Measurements from ENCODE around the gene ZNF519. TPM values are rescaled to one million over a fixed set of nuclear protein-coding genes. Genes with fewer than 3 reads are reported as not detected.
"Not testable (repeated sequence)": the region's sequence is repeated elsewhere in the genome, so short reads cannot be mapped to it uniquely, and the experiment has no call there.

ZNF519 gene
- total RNA-seq, 5 donors from 2014 or later (not counting 1 experiment from before 2014, with no cell fraction given), result 6.1 to 12.3 (median 10.4) TPM

DNA sequence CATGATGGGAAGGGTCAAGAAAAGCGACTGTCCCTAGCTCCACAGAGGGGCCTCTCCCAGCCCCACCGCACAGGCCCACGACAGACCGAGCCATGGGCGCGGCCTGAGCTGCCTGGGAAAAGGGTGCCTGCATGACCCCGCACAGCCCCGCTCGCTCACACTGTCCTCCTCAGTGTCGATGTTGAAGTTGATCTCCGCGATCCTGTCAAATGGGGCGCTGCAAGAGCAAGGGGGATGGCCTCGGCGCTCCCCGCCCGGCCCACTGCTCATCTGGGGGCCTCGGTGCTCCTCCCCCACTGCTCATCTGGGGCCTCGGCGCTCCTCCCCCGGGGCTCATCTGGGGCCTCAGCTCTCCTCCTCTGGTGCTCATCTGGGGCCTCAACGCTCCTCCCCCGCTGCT lies 14.5 kb upstream of the ZNF519 start:
- H3K36me3 ChIP-seq (ENCODE audit: control insufficient read depth in 2 of 2, extremely low read depth in 1 of 2, insufficient read depth in 1 of 2, low read length in 1 of 2); CTCF ChIA-PET; H3K27ac ChIP-seq (ENCODE audit: low read length); H3K9me3 Mint-ChIP-seq; H3K27me3 ChIP-seq (replicated peaks in 1 of 2; ENCODE audit: control insufficient read depth in 2 of 2, extremely low read depth in 1 of 2, insufficient read depth in 2 of 2, low read length in 1 of 2); POLR2A ChIA-PET; DNase-seq; H3K4me3 ChIP-seq (ENCODE audit: control insufficient read depth in 1 of 2, extremely low read depth in 1 of 2, low read length in 1 of 2); H3K27me3 Mint-ChIP-seq; H3K4me1 Mint-ChIP-seq; H3K36me3 Mint-ChIP-seq; H3K4me3 Mint-ChIP-seq; ATAC-seq (replicated peaks in 1 of 4); H3K27ac Mint-ChIP-seq; H3K4me1 ChIP-seq (ENCODE audit: control insufficient read depth in 1 of 2, extremely low read depth in 1 of 2, insufficient read depth in 2 of 2, low read length in 2 of 2); H3K9me3 ChIP-seq: not testable (repeated sequence)
- WGBS (ENCODE audit: insufficient coverage), result 92% methylated on average over 21 of the region's 23 CpGs

DNA sequence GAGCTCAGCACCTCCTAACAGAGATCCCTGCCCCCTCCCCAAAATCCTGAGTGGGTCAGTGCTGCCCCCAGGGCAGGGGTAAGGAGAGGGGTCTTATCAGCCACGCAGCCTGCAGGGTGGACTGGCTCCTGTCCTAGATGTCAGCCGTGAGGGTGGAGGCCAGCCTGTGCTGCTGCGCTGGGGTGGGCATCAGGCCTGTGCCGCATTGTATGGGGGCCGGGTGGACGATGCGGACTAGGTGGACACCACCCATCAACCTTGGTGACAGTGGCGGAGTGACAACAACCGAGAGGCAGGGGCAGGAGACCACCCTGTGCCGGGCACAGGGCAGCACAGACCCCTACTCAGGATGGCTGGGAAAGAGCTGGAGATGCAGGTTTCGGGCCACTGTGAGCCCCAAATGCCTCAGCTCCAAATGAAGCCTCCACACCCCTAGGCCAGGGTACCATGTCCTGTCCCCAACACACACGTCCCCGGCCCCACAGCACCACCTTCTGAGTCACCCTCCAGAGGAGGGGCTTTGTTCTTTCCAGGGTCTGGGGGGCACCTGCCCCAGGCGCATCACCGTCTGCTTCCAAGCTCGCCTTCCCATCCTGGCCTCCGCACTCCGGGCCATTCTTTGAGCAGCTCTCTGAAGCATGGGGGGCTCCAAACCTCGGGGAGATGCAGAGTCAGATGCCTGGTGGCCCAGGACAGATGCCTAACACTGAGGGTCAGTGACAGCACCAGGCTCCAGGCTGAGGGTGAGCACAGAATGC lies 13.5 kb upstream of the ZNF519 start:
- DNase-seq; H3K27ac Mint-ChIP-seq; H3K27me3 Mint-ChIP-seq; CTCF ChIA-PET; ATAC-seq (replicated peaks in 1 of 4); H3K9me3 Mint-ChIP-seq; H3K4me1 Mint-ChIP-seq; H3K4me3 ChIP-seq (ENCODE audit: control insufficient read depth in 1 of 2, extremely low read depth in 1 of 2, low read length in 1 of 2); H3K27me3 ChIP-seq (replicated peaks in 1 of 2; ENCODE audit: control insufficient read depth in 2 of 2, extremely low read depth in 1 of 2, insufficient read depth in 2 of 2, low read length in 1 of 2); H3K9me3 ChIP-seq; H3K36me3 ChIP-seq (ENCODE audit: control insufficient read depth in 2 of 2, extremely low read depth in 1 of 2, insufficient read depth in 1 of 2, low read length in 1 of 2); H3K4me1 ChIP-seq (ENCODE audit: control insufficient read depth in 1 of 2, extremely low read depth in 1 of 2, insufficient read depth in 2 of 2, low read length in 2 of 2); H3K27ac ChIP-seq (ENCODE audit: low read length); POLR2A ChIA-PET; H3K36me3 Mint-ChIP-seq; H3K4me3 Mint-ChIP-seq: not testable (repeated sequence)
- WGBS (ENCODE audit: insufficient coverage), result 74% methylated on average over 18 of the region's 19 CpGs

DNA sequence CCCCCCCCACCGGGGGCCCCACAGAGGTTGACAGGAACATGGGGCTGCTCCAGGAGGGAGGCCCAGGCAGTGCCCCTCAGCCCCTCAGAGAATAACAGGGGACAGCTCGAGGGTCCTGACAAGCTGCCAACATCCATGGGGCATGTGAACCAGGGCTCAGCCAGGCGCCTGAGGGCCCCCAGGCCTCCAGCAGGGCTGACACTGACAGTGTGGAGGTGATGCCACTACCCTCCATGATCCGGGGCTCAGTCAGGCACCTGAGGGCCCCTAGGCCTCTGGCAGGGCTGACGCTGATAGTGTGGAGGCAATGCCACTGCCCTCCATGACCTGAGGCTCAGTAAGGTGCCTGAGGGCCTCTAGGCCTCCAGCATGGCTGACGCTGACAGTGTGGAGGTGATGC lies 12.8 kb upstream of the ZNF519 start:
- CTCF ChIA-PET; ATAC-seq (replicated peaks in 1 of 4); H3K9me3 ChIP-seq; H3K4me1 ChIP-seq (ENCODE audit: control insufficient read depth in 1 of 2, extremely low read depth in 1 of 2, insufficient read depth in 2 of 2, low read length in 2 of 2); H3K36me3 Mint-ChIP-seq; H3K27ac ChIP-seq (ENCODE audit: low read length); H3K4me3 ChIP-seq (ENCODE audit: control insufficient read depth in 1 of 2, extremely low read depth in 1 of 2, low read length in 1 of 2); H3K4me3 Mint-ChIP-seq; H3K27me3 ChIP-seq (replicated peaks in 1 of 2; ENCODE audit: control insufficient read depth in 2 of 2, extremely low read depth in 1 of 2, insufficient read depth in 2 of 2, low read length in 1 of 2); POLR2A ChIA-PET; H3K27me3 Mint-ChIP-seq; H3K4me1 Mint-ChIP-seq; H3K36me3 ChIP-seq (ENCODE audit: control insufficient read depth in 2 of 2, extremely low read depth in 1 of 2, insufficient read depth in 1 of 2, low read length in 1 of 2); DNase-seq; H3K27ac Mint-ChIP-seq; H3K9me3 Mint-ChIP-seq: not testable (repeated sequence)
- 70% methylated on average over 5 of the region's 6 CpGs for WGBS (ENCODE audit: insufficient coverage)

- no peak for ATAC-seq (replicated peaks in 1 of 4)
- H3K27ac Mint-ChIP-seq, result no peak overlapping the region
- H3K4me1 ChIP-seq (ENCODE audit: control insufficient read depth in 1 of 2, extremely low read depth in 1 of 2, insufficient read depth in 2 of 2, low read length in 2 of 2), result no peaks in the 10 kb centered on the region
- H3K27me3 ChIP-seq (replicated peaks in 1 of 2; ENCODE audit: control insufficient read depth in 2 of 2, extremely low read depth in 1 of 2, insufficient read depth in 2 of 2, low read length in 1 of 2), result peaks cover 0 to 9% of the 10 kb centered on the region in 2 experiments
- ChIA-PET POLR2A (no interaction called here), CTCF (no interaction called here)
- H3K4me1 Mint-ChIP-seq, result no peaks in the 10 kb centered on the region
- H3K27ac ChIP-seq (ENCODE audit: low read length), result no peak overlapping the region
- H3K36me3 ChIP-seq (ENCODE audit: control insufficient read depth in 2 of 2, extremely low read depth in 1 of 2, insufficient read depth in 1 of 2, low read length in 1 of 2), result no peaks in the 10 kb centered on the region
- WGBS (ENCODE audit: insufficient coverage), result 83% methylated on average over 5 of the region's 6 CpGs
- no peaks in the 10 kb centered on the region for H3K9me3 ChIP-seq
- no peak overlapping the region for H3K4me3 ChIP-seq (ENCODE audit: control insufficient read depth in 1 of 2, extremely low read depth in 1 of 2, low read length in 1 of 2)
- peaks cover 0 to 4% of the 10 kb centered on the region in 2 donors for H3K27me3 Mint-ChIP-seq
- H3K9me3 Mint-ChIP-seq, result no peaks in the 10 kb centered on the region
- H3K4me3 Mint-ChIP-seq, result no peak overlapping the region
- no peaks in the 10 kb centered on the region for H3K36me3 Mint-ChIP-seq
- DNase-seq, result no peak
These were observed 12.3 kb upstream of the ZNF519 start for GRCh38 chr18:14144628-14144895.

DNA sequence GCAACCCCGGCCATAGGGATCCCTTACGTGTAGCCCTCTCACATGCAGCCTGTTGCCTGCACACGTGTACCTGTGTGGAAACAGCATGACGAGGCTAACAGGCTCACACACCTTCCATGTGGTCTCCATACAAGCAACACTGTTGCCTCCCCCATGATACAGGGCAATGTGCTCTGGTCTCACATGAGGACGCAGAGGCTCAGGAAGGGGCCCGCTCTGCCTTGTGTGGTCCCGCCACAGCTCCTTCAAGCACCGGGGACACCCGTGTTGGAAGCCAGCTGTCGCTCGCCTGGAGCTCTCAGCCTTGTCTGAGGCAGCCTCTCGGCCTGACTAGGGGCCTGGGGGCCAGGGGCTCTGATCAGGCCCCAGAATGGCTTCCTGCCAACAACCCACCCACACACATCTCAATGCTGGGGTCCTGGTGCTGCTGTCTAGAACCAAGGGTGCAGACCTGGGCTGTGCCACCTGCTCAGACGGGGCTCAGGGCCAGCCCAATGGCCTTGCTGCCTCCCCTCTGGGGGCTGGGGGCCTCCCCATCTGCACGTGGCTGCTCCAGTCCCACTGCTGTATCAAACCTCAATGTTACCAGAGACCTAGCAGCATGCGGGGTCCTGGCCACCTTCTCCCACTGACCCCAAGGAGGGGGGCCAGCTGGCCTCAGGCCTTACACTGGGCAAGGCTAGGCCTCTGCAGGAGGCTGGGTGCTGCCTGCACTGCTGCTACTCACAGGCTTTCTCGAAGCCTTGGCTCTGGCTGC lies 11.8 kb upstream of the ZNF519 start:
- H3K27me3 ChIP-seq (replicated peaks in 1 of 2; ENCODE audit: control insufficient read depth in 2 of 2, extremely low read depth in 1 of 2, insufficient read depth in 2 of 2, low read length in 1 of 2); ATAC-seq (replicated peaks in 1 of 4); H3K4me3 Mint-ChIP-seq; H3K36me3 ChIP-seq (ENCODE audit: control insufficient read depth in 2 of 2, extremely low read depth in 1 of 2, insufficient read depth in 1 of 2, low read length in 1 of 2); H3K27me3 Mint-ChIP-seq; H3K27ac Mint-ChIP-seq; H3K4me1 Mint-ChIP-seq; DNase-seq; H3K9me3 ChIP-seq; H3K27ac ChIP-seq (ENCODE audit: low read length); CTCF ChIA-PET; H3K4me1 ChIP-seq (ENCODE audit: control insufficient read depth in 1 of 2, extremely low read depth in 1 of 2, insufficient read depth in 2 of 2, low read length in 2 of 2); H3K4me3 ChIP-seq (ENCODE audit: control insufficient read depth in 1 of 2, extremely low read depth in 1 of 2, low read length in 1 of 2); H3K9me3 Mint-ChIP-seq; H3K36me3 Mint-ChIP-seq; POLR2A ChIA-PET: not testable (repeated sequence)
- 81% methylated on average over 7 of the region's 16 CpGs for WGBS (ENCODE audit: insufficient coverage)

GRCh38 chr18:14143396-14143795 lies 11.2 kb upstream of the ZNF519 start:
- DNase-seq; H3K9me3 Mint-ChIP-seq; H3K27ac ChIP-seq (ENCODE audit: low read length); H3K4me1 Mint-ChIP-seq; H3K36me3 Mint-ChIP-seq; H3K4me3 ChIP-seq (ENCODE audit: control insufficient read depth in 1 of 2, extremely low read depth in 1 of 2, low read length in 1 of 2); H3K27me3 Mint-ChIP-seq; POLR2A ChIA-PET; H3K4me3 Mint-ChIP-seq; H3K36me3 ChIP-seq (ENCODE audit: control insufficient read depth in 2 of 2, extremely low read depth in 1 of 2, insufficient read depth in 1 of 2, low read length in 1 of 2); H3K27ac Mint-ChIP-seq; H3K27me3 ChIP-seq (replicated peaks in 1 of 2; ENCODE audit: control insufficient read depth in 2 of 2, extremely low read depth in 1 of 2, insufficient read depth in 2 of 2, low read length in 1 of 2); CTCF ChIA-PET; H3K4me1 ChIP-seq (ENCODE audit: control insufficient read depth in 1 of 2, extremely low read depth in 1 of 2, insufficient read depth in 2 of 2, low read length in 2 of 2); H3K9me3 ChIP-seq: not testable (repeated sequence)
- peak in 1 of 4 experiments; percentile 7 for ATAC-seq (replicated peaks in 1 of 4)
- 81% methylated on average over 6 of the region's 17 CpGs for WGBS (ENCODE audit: insufficient coverage)

- H3K4me3 Mint-ChIP-seq; H3K9me3 Mint-ChIP-seq; H3K27me3 ChIP-seq (replicated peaks in 1 of 2; ENCODE audit: control insufficient read depth in 2 of 2, extremely low read depth in 1 of 2, insufficient read depth in 2 of 2, low read length in 1 of 2); H3K27ac ChIP-seq (ENCODE audit: low read length); DNase-seq; H3K4me1 Mint-ChIP-seq; ATAC-seq (replicated peaks in 1 of 4); POLR2A ChIA-PET; H3K4me1 ChIP-seq (ENCODE audit: control insufficient read depth in 1 of 2, extremely low read depth in 1 of 2, insufficient read depth in 2 of 2, low read length in 2 of 2); CTCF ChIA-PET; H3K36me3 Mint-ChIP-seq; H3K9me3 ChIP-seq; H3K27ac Mint-ChIP-seq; H3K27me3 Mint-ChIP-seq; H3K36me3 ChIP-seq (ENCODE audit: control insufficient read depth in 2 of 2, extremely low read depth in 1 of 2, insufficient read depth in 1 of 2, low read length in 1 of 2); H3K4me3 ChIP-seq (ENCODE audit: control insufficient read depth in 1 of 2, extremely low read depth in 1 of 2, low read length in 1 of 2): not testable (repeated sequence)
- WGBS (ENCODE audit: insufficient coverage), result 87% methylated on average over 3 of the region's 9 CpGs
These were observed 9.9 kb upstream of the ZNF519 start for GRCh38 chr18:14142177-14142576.

Data from T-cell (primary cell).